ENCODE data around the gene NELL1. TPM values are rescaled to one million over a fixed set of nuclear protein-coding genes. Genes with fewer than 3 reads are reported as not detected.

Gene NELL1
- total RNA-seq, 1 experiment from 2014 or later: not detected

GRCh38 chr11:21066030-21066429, 396.6 kb downstream of the NELL1 start:
- ChIA-PET CTCF (no interaction called here), POLR2A (no interaction called here)
- Histone ChIP-seq H3K27ac (ENCODE audit: low read length) (no peak overlapping the region), H3K4me3 (ENCODE audit: low read depth in 2 of 2, low read length in 2 of 2) (no peak overlapping the region; a peak in 1 of 4 replicates), H3K36me3 (ENCODE audit: control insufficient read depth, insufficient read depth, low read length) (no peaks in the 10 kb centered on the region), H3K9me3 (ENCODE audit: control insufficient read depth, insufficient read depth, low read depth, low read length) (no peaks in the 10 kb centered on the region), H3K4me1 (ENCODE audit: control insufficient read depth, insufficient read depth, low read length) (no peaks in the 10 kb centered on the region; the same call in 1 of the 2 replicates), H3K27me3 (ENCODE audit: control insufficient read depth, insufficient read depth, low read length) (no peaks in the 10 kb centered on the region)
- in situ Hi-C loops (cut with HindIII; ENCODE audit: low pct_unique_long_range_greater_than_20kb, low sequenced_read_pairs) (no loop called here), intact Hi-C loops (cut with micrococcal nuclease; ENCODE audit: unreplicated experiment) (no loop called here)
- ATAC-seq: no peak
- TF ChIP-seq CTCF (IDR thresholded peaks at IDR 0.05): no peak
- no peak for TF ChIP-seq TCF7L2 (IDR thresholded peaks at IDR 0.05; ENCODE audit: low read depth, low read length)
- TF ChIP-seq REST (IDR thresholded peaks at IDR 0.05; ENCODE audit: insufficient read depth in 1 of 2, low read depth in 2 of 2, low read length in 1 of 2): no peak
- no peak for TF ChIP-seq POLR2AphosphoS5 (IDR thresholded peaks at IDR 0.05; ENCODE audit: low read depth, low read length)
- no peak for TF ChIP-seq SIN3A (IDR thresholded peaks at IDR 0.05; ENCODE audit: borderline replicate concordance, insufficient read depth, low read depth, low read length)
- BruUV-seq (replicated peaks): no TSS peak
- no peak for DNase-seq (ENCODE audit: low read depth, low spot score)

GRCh38 chr11:21068886-21069285, 399.5 kb downstream of the NELL1 start:
- POLR2A ChIA-PET: no interaction called here
- Histone ChIP-seq H3K9me3 (ENCODE audit: control insufficient read depth, insufficient read depth, low read depth, low read length) (no peaks in the 10 kb centered on the region), H3K4me3 (ENCODE audit: low read depth in 2 of 2, low read length in 2 of 2) (no peak overlapping the region), H3K36me3 (ENCODE audit: control insufficient read depth, insufficient read depth, low read length) (no peaks in the 10 kb centered on the region), H3K27me3 (ENCODE audit: control insufficient read depth, insufficient read depth, low read length) (no peaks in the 10 kb centered on the region), H3K27ac (ENCODE audit: low read length) (no peak overlapping the region), H3K4me1 (ENCODE audit: control insufficient read depth, insufficient read depth, low read length) (no peaks in the 10 kb centered on the region; the same call in 1 of the 2 replicates)
- BruUV-seq (replicated peaks): no TSS peak
- TF ChIP-seq POLR2AphosphoS5 (IDR thresholded peaks at IDR 0.05; ENCODE audit: low read depth, low read length) (no peak), CTCF (IDR thresholded peaks at IDR 0.05) (no peak), REST (IDR thresholded peaks at IDR 0.05; ENCODE audit: insufficient read depth in 1 of 2, low read depth in 2 of 2, low read length in 1 of 2) (no peak), TCF7L2 (IDR thresholded peaks at IDR 0.05; ENCODE audit: low read depth, low read length) (no peak), SIN3A (IDR thresholded peaks at IDR 0.05; ENCODE audit: borderline replicate concordance, insufficient read depth, low read depth, low read length) (no peak)
- in situ Hi-C loops (cut with HindIII; ENCODE audit: low pct_unique_long_range_greater_than_20kb, low sequenced_read_pairs): no loop called here
- DNase-seq (ENCODE audit: low read depth, low spot score) (no peak), ATAC-seq (no peak)
- intact Hi-C loops (cut with micrococcal nuclease; ENCODE audit: unreplicated experiment): no loop called here
- CTCF ChIA-PET: no interaction called here
